Stimulated activated CD8-positive, alpha-beta memory T cell treated with anti-CD3 and anti-CD28 coated beads, Interleukin-4, amount 100 ng/mL, for 24 hours (primary cell): ENCODE data around the gene RGR.
A peak's percentile ranks its signal among the peaks of the same experiment; 100 is the strongest.

Source experiments
- DNase-seq: peaks from one replicate; pipeline ENCODE4 v3.0.0-alpha.2; 2020; ENCODE audit warnings: low read depth

Gene RGR, protein sequence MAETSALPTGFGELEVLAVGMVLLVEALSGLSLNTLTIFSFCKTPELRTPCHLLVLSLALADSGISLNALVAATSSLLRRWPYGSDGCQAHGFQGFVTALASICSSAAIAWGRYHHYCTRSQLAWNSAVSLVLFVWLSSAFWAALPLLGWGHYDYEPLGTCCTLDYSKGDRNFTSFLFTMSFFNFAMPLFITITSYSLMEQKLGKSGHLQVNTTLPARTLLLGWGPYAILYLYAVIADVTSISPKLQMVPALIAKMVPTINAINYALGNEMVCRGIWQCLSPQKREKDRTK

GRCh38 chr10:84244651-84245270, at the start of gene RGR:
Gene RGR (plus strand): TSS chr10:84245053. CDS start chr10:84245091, 38 bp downstream.
- no peak for DNase-seq

DNA sequence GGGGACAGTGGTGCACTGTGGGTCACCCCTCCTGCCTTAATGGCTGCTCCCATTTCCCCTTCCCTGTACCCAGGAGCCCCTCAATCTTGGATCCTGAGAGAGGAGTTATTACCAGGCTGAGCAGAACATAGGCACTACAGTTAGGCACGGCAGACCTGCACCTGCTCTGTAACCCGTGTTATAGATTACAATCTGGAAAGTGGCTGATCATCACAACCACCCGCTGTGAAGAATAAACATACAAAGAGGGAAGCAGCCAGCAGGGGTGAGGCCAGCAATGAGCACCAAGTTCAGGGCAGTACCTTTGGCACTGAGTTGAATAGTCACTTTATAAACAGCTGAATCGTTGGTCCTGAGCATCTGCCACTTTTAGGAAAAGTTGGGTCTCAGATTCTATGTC, 48.8 kb upstream of the RGR start:
- no peak for DNase-seq

DNA sequence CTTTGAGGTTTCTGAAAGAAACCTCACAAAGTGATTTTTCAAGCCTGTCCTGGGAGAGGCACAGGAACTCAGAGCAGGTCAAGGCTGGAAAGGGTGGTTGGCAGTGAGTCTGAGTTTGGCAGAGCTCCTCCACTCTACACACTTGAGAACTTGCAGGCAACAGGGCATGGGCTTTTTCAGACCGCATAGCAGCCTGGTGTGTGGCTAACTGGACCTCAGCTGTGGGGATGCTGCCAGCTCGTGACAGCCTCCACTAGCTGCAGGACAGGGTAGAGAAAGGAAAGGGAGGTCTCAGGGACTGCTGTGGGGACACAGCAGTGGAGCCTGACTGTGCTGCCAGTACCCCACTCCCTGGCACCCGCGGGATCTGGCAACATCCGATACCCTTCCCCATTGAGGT, 47.9 kb upstream of the RGR start:
- DNase-seq = no peak

DNA sequence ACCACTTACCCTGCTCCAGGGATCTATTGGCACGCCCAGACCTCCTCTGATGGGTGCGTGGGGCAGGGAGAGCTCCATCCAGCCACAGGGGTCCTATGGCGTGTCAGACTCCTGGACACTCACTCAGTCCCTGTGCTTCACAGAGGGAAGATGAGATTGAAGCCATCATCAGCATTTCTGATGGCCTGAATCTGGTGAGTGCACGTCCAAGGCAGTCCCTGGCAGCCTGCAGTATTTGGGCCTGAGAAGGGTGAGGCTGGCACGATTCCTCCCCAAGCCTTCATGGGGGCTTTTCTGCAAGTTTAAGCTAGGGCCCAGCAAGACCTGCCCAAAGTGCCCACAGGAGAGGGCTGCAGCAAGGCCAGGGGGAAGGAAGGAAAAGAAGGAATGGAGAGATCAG, 47.2 kb upstream of the RGR start:
- DNase-seq = no peak

GRCh38 chr10:84198206-84198915, 46.5 kb upstream of the RGR start:
- no peak for DNase-seq

- DNase-seq = no peak
Observed at GRCh38 chr10:84200537-84201243, 44.2 kb upstream of the RGR start.

DNA sequence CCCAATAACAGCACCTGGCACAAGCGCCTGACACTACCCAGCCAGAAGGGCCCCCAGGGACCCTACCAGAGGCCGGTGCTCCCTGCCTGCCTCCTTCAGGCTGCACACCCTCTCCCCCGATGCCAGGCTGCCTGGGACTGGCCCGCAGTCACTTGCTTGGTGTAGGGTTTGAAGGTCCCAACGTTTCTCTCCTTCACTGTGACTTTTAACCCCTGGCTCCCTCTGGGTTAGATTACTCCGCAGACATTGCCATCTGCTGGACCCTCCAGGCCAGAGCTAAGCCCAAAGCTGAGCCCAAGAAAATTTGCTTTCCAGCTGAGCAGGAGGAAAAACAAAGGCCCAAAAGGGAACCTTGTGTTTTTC, 43.6 kb upstream of the RGR start:
- DNase-seq = no peak

DNA sequence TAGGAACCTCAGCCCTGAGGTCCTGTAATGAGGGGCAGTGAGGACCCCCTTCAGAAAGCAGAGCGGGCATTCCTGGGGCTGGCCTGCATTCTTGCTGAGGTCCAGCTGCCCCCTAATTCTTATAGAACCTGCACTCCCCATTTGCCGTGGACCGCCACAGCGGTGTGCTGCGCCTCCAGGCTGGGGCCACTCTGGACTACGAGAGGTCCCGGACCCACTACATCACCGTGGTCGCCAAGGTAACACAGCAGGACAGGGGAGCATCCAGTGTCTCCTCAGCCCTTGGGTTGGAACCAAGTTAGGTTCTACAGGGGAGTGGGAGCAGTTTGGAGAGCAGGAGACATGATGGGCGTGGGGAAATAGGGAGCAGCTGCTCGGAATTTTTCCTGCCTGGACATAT, 43.2 kb upstream of the RGR start:
- DNase-seq = no peak

- DNase-seq = no peak
Observed at GRCh38 chr10:84202349-84202748, 42.5 kb upstream of the RGR start.

- DNase-seq = no peak
Observed at GRCh38 chr10:84204122-84204521, 40.7 kb upstream of the RGR start.

DNA sequence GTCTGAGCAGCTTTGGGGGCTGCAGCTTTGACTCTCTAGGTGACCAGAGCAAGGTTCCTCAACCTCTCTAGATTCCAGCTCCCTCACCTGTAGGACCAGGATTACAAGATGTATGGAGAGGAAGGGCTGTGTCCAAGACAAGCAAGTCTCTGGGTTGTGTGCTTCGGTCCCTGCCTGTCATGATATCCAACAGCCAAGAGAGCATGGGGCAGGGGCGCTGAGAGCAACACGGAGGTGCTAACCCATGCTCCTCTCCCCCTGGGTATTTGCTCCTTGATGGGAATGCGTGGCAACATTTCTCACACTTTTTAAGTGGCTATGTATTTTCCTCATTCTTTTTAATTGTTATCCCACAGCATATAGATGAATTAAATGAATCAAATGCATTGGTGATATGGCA, 40.2 kb upstream of the RGR start:
- no peak for DNase-seq

DNA sequence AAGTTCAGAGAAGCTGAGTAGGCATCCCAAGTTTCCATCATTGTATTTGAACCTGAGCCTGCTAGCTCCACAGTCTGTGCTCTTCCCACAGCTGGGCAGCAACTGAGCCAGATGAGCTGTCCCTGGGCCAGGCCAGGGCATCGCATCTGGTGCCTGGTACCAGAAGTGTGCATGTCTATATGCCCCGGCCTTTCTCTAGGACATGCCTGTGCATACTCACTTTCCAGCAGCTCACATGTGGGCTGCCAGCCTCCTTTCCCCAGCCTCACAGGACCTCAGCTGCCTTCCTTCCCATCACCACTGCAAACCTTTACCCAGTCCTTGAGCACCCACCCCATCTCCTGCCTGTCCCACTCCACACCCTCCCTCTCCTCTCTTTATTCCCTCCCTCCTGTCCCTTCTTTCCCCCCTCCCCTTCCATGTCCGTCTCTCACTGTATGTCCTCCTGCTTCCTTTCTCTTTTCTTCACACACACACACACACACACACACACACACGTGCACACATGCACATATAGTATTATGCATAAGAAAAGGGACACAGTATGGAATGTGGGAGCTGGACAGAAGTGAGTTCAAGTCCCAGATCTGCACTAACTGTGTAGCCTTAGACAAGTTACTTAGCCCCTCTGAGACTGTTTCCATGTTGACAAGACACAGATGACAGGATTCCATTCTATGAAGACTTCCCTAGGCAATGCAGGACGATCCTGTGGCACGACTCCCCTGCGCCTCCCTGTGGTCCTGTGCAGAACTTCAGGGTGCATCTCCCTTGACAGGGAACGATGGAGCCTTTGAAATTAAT, 39.6 kb upstream of the RGR start:
- DNase-seq = peak; percentile 50

DNA sequence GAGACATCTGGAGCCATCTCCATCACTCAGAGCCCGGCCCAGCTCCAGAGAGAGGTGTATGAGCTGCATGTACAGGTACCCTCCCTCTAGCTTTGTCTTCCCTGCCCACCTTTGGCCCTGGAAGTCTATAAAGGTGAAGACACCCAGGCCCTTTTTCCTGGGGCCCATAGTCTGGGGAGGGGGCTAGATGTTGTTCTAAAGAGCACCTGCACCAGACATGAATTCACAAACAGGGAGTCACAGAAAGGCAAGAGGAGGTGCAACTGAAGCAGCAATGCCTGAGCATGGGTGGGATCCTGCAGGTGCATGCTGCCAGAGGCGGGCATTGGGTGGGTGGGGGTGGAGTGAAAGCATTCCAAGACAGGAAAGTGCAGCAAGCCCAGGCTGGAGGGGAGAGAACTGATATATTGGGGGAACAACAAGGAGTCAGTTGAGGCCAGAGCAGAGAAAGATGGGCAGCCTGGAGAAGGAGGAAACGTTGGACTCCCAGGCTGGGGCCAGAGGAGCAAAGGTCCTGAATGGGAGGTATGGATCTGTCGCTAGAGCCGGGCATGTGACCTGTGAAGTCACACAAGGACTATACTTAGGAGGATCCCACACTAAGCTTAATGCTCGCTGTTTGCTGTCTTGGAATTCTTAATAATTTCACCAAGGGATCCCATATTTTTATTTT, 38.9 kb upstream of the RGR start:
- no peak for DNase-seq

DNA sequence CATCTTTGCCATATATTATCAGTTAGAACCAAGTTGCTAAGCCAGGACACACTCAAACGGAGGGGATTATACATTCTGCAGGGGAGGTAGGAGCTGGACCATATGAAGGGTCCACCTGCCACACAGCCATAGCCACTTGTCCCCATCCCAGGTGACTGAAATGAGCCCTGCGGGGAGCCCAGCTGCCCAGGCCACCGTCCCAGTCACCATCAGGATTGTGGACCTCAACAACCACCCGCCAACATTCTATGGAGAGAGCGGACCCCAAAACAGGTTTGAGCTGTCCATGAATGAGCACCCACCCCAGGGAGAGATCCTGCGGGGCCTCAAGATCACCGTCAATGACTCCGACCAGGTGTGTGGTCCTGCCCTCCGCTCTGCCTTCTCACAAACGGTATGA, 36.8 kb upstream of the RGR start:
- no peak for DNase-seq

DNA sequence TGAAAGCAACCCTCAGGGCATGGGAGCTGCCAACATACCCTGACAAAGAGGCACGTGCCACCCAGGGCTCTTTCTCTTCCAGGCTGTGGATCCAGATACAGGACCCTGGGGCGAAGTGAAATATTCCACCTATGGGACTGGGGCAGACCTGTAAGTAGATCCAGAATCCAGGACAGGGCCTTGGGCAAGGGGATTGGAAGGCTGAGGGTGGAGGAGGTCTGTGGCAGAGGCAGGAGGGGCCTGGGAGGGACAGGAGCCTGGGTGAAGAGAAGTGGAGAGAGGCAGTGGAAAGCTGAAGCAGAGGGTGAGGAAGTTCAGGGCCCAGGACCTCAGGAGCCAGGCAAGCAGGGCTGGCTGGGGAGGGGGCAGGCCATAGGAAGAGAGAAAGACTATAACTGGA, 33.3 kb upstream of the RGR start:
- DNase-seq = no peak

DNA sequence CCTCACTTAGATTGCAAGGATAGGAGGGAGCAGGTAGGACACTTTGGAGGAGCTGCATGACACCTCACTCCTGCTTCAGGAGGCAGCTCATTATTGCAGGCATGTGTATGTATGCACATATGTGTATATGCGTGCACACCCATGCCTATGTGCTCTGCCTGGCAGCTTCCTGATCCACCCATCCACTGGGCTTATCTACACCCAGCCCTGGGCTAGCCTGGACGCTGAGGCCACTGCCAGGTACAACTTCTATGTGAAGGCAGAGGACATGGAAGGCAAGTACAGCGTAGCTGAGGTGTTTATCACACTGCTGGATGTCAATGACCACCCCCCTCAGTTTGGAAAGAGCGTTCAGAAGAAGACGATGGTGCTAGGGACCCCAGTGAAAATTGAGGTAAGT, 32.8 kb upstream of the RGR start:
- no peak for DNase-seq

DNA sequence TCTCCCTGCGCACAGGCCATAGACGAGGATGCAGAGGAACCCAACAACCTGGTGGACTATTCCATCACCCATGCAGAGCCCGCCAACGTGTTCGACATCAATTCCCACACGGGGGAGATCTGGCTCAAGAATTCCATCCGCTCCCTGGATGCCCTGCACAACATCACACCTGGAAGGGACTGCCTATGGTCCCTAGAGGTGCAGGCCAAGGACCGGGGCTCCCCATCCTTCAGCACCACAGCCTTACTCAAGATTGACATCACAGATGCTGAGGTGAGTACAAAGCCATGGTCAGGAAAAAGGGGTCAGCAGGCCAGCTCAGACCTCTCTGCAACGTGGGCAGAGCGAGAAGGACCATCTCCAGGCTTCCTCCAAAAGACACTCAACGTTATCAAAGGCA, 31.8 kb upstream of the RGR start:
- no peak for DNase-seq

DNA sequence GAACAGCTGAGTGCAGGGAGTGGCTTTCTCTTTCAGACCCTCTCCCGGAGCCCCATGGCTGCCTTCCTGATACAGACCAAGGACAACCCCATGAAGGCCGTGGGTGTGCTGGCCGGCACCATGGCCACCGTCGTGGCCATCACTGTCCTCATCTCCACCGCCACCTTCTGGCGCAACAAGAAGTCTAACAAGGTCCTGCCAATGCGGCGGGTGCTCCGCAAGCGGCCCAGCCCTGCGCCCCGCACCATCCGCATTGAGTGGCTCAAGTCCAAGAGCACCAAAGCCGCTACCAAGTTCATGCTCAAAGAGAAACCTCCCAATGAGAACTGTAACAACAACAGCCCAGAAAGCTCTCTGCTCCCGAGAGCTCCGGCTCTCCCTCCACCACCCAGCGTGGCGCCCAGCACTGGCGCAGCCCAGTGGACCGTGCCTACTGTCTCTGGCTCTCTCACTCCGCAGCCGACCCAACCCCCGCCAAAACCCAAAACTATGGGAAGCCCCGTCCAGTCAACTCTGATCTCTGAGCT, 30.7 kb upstream of the RGR start:
- no peak for DNase-seq

- no peak for DNase-seq
Observed at GRCh38 chr10:84214612-84215235, 30.1 kb upstream of the RGR start.

DNA sequence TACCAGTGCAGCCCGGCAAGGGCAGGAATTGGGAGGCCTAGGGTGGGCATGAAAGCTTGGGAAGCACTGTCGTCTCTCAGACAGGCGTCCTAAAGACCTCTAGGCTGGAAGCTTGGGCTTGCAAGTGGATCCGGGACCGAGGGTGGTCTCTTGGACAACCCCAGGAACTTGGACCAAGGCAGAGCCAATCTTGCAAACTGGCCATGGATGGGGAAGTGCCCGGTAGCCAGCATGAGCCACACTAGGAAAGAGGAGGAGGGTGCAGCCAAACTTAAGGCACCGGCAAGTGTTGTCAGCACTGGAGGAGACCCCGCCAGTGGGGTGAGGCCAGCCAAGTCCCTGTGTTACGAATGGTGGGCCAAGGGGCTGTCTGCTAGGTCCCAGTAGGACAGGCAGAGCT, 28.0 kb upstream of the RGR start:
- DNase-seq = no peak

- no peak for DNase-seq
Observed at GRCh38 chr10:84217746-84218145, 27.1 kb upstream of the RGR start.
